GM21526 (cell line): ENCODE results near the gene SDF2L1.
"Not testable (repeated sequence)": the region's sequence is repeated elsewhere in the genome, so short reads cannot be mapped to it uniquely, and the experiment has no call there.

Experiments
- ATAC-seq: cut with Tn5 transposase; IDR thresholded peaks from one replicate; pipeline ENCODE4 v1.9.1; 2021; ENCODE audit warnings: moderate library complexity; ENCODE audit not compliant: unreplicated experiment, low FRiP score

SDF2L1 gene, protein sequence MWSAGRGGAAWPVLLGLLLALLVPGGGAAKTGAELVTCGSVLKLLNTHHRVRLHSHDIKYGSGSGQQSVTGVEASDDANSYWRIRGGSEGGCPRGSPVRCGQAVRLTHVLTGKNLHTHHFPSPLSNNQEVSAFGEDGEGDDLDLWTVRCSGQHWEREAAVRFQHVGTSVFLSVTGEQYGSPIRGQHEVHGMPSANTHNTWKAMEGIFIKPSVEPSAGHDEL

DNA sequence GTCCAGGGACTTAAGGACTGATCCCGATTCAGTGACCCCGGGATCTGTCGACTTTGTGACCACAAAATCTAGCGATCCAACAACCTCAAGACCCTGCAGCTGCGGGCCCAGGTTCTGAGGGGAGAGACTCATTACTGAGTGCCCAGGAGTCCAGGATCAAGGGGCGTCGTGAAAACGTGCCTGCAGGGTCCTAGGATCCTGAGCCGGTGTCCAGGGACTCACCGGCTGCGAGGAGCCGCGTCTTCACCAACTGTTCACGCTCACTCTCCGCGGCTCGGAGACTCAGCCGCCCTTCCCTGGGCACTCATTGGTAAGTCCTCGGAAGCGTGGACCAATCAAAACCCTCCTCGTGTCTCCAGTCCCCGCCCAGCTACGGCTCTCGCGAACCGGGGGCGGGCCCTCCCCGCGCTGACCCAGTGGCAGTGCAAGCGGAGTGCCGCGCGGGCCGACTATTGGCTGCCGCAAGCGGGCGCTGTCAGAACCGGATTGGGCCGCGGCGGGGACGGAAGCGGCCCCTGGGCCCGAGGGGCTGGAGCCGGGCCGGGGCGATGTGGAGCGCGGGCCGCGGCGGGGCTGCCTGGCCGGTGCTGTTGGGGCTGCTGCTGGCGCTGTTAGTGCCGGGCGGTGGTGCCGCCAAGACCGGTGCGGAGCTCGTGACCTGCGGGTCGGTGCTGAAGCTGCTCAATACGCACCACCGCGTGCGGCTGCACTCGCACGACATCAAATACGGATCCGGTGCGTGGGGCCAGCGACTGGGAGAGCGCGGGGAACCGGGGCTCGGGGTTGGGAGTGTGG is at the start of gene SDF2L1:
TSS of gene SDF2L1 (plus strand) at position 514 of the 795 bp plus-strand sequence. CDS start at position 549, 35 bp downstream.
- ATAC-seq: peak; percentile 87

GRCh38 chr22:21592422-21592821 is 49.7 kb upstream of the SDF2L1 start:
- ATAC-seq: no peak

DNA sequence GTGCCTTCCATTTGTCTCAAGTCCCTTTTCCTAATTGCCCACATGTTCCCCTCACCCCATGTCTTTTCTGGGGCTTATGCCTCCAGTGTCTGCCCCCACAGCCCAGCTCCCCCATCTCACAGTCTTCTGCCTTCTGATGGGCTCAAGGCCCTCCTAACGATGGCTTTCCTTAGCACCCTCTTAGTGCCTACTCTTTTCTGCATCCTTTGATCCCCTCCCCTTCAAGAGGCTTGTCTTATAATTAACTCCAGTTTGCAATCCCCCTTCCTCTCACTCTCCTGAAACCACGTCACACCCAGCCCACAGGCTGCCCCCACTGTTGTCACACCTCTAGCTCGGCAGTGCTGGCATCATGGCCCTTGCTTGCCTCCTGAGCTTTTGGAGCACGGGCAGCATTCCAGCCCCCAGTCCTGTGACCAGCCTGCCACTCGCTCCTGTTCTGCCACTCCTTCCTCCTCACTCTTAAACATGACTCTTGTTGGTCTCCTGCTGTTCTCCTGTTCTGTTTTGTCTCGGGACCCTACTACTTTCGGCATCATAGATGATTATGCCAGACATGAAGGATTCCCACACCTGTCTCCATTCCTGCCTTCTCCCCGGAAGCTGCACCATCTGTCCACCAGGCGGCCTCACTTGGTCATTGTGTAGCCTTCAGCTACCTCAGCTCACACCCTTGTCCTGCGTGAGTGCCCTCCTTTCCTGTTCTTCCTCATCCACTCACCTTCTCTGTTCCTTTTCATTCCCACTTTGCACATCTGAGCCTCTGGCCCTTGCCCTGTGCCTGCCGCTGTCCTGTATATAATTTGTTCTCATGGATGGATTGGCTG is 48.5 kb upstream of the SDF2L1 start:
- no peak for ATAC-seq

GRCh38 chr22:21594865-21595452 is 47.1 kb upstream of the SDF2L1 start:
- ATAC-seq: no peak

GRCh38 chr22:21596356-21597135 is 45.6 kb upstream of the SDF2L1 start:
- ATAC-seq: not testable (repeated sequence)

GRCh38 chr22:21598302-21598701 is 43.8 kb upstream of the SDF2L1 start:
- ATAC-seq: no peak

- no peak for ATAC-seq
Measured at GRCh38 chr22:21599053-21599893, 42.8 kb upstream of the SDF2L1 start.

DNA sequence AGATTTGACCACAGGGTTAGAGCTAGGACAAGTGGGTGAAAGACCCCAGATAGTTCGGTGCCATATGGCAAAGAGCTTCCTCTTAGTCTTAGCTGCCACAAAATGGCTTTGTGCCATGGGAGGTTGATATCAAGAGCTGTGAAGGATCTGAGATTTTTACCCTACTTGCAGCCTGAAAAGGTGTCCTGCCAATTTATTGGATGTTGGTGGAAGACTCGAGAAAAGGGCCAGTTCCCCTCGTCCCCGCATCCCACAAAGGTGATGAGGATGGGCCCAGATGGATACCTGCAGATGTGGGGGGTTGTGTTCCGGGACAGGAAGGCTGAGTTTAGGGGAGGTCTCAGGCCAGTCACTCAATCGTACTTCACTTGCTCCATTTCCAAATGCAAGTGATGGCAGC is 39.5 kb upstream of the SDF2L1 start:
- ATAC-seq: no peak

- ATAC-seq: no peak
Measured at GRCh38 chr22:21603973-21604372, 38.1 kb upstream of the SDF2L1 start.

DNA sequence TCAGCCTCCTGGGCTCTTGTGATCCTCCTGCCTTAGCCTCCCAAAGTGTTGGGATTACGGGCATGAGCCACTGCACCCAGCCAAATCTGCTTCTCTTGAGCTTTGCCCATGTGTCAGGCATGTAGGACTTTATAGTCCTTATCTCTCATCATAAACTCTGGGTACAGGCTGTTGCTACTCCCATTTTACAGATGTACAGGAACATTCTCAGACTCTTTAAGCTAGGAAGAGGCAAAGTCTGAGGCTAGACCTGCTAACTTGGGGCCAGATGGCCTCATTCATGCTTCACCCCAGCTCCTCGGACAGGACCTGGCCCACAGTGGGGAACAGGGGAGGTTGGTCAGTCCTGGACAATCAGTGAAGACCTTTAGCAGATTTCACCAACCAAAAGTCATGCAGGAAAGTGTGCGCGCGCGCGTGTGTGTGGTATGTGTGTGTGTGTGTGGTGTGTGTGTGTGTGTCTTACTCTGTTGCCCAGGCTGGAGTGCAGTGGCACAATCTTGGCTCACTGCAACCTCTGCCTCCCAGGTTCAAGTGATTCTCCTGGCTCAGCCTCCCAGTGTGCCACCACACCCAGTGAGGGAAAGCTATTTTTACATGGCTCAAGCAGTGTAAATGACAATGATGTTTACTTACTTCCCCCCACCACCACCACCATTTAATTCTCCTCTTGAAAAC is 36.1 kb upstream of the SDF2L1 start:
- ATAC-seq: no peak

DNA sequence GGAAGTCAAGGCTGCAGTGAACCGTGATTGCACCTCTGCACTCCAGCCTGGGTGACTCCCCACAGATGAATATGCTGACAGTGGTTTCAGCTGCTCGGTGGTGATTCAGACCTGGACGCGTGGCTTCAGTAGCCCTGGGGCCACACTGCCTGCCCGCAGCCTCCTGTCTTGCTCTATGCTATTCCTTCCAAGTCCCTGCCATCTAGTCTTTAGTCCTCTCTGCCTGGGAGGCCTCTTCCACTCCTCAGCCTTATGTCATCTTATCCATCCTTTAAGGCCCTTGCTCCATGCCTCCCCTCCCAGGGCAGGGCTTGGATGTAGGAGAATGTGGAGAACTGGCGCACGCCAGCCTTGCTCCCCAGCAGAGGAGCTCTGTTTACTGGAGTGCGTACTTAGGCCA is 35.3 kb upstream of the SDF2L1 start:
- ATAC-seq: no peak

DNA sequence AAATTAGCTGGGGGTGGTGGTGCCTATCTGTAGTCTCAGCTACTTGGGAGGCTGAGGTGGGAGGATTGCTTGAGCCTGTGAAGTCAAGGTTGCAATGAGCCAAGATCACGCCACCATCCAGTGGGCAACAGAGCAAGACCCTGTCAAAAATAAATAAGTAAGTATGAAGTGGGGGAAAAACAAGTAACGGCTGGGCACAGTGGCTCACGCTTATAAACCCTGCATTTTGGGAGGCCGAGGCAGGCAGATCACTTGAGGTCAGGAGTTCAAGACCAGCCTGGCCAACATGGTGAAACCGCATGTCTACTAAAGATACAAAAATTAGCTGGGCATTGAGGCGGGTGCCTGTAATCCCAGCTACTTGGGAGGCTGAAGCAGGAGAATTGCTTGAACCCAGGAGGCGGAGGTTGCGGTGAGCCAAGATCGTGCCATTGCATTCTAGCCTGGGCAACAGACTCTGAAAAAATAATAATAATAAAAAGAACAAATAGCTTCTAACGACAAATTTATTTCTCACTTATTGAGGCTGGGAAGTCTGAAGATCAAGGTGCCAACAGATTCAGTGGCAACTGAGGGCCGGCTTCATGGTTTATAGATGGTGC is 32.4 kb upstream of the SDF2L1 start:
- not testable (repeated sequence) for ATAC-seq

GRCh38 chr22:21611210-21611977 is 30.7 kb upstream of the SDF2L1 start:
- no peak for ATAC-seq

DNA sequence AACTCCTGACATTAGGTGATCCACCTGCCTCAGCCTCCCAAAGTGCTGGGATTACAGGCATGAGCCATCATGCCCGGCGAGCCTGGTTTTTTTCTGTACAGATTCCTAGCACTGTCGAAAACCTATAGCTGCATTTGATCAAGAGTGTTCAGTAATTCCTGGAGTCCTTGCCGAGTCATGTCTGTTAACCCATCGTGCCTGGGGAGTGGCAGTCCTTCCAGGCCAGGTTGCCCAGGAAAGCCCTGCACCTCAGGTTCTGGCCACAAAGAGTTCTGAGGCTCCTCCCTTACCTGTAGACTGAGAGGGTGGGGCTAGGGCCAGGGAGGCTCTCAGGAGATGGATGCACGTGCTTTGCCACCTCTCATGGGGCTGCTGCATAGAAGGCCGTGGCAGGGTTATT is 29.2 kb upstream of the SDF2L1 start:
- ATAC-seq: no peak

GRCh38 chr22:21613553-21614233 is 28.4 kb upstream of the SDF2L1 start:
- ATAC-seq: no peak

DNA sequence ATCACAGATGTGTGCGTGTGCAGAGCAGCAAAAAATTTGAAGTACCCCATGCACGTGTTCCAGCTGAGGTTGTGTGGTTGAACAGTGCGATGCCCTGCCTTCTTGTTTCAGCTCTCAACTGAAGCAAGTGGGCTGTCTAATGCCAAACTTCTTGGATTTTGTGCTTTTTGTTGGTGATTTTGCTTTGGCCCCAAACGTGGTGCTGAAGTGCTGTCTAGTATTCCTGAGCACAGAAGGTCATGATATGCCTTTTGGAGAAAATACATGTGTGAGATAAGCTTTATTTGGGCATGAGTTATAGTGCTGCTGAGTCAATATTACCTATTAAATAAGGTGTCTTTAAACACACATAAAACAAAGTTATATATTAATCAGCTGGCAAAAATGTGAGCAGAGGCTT is 26.4 kb upstream of the SDF2L1 start:
- ATAC-seq: no peak

DNA sequence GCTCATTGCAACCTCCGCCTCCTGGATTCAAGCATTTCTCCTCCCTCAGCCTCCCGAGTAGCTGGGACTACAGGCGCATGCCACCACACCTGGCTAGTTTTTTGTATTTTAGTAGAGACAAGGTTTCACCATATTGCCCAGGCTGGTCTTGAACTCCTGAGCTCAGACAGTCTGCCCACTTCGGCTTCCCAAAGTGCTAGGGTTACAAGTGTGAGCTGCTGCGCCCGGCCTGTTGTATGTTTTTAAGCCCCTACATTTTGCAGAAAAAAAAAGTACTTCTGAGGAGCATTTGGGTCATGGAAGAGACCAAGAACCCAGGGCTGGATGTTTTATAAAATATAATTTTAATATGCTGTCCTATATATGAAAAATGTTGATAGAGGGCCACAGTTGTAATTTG is 24.8 kb upstream of the SDF2L1 start:
- not testable (repeated sequence) for ATAC-seq
